Measurements from ENCODE around the gene IGFBP3.

Gene IGFBP3

DNA sequence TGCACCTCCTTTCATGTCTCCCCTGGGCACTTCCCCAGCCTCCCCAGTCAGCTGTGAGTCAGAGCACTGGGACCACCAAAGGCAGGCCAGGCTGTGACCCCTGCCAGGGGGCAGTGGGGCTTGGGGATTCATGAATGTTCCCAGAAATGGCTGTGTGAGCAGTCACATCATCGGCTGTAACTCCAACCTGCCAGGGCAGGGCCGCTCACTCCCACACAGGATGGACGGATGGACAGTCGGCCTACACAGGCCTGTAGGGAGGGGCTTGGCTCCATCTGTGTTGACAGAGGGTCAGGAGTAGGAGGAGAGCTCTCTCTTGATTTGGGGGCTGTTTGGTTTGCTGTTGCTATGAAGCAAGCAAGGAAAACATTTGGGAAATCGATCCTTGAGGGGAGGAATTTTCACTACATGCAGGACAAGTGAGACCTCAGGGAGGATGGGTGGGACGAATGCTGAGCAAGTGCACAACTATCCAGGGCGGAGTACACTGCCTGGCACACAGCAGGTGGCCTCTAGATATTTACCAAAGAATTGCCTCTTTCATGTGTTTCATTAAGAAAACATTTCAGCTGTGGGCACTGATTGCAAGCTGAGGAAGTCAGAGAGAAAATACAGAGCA lies 35.7 kb downstream of the IGFBP3 start:
- no peak for DNase-seq
- POLR2A ChIA-PET: no interaction called here
- CTCF ChIA-PET: no interaction called here
- WGBS (ENCODE audit: insufficient coverage): 96% methylated on average over 7 of the region's 7 CpGs
- peaks cover 0 to 1% (median 0%) of the 10 kb centered on the region in 5 experiments for H3K9me3 ChIP-seq (ENCODE audit: control extremely low read depth in 1 of 5, control insufficient read depth in 4 of 5, insufficient read depth in 2 of 5, low read depth in 1 of 5, low read length in 4 of 5)
- H3K36me3 ChIP-seq (ENCODE audit: control insufficient read depth in 4 of 4, insufficient read depth in 4 of 4, low read length in 3 of 4): no peaks in the 10 kb centered on the region
- H3K27ac ChIP-seq (ENCODE audit: insufficient read depth in 1 of 2, low read depth in 1 of 2, low read length in 2 of 2, poor library complexity in 1 of 2, severe bottlenecking in 2 of 2): no peak overlapping the region
- no peak overlapping the region for H3K4me3 ChIP-seq (ENCODE audit: control insufficient read depth in 1 of 7, extremely low read depth in 1 of 7, insufficient read depth in 4 of 7, low read depth in 2 of 7, low read length in 6 of 7)
- peaks cover 23 to 72% (median 28%) of the 10 kb centered on the region in 5 experiments for H3K27me3 ChIP-seq (replicated peaks in 2 of 5; ENCODE audit: control insufficient read depth in 4 of 5, insufficient read depth in 5 of 5, low read length in 4 of 5)
- peaks cover 0 to 11% (median 5%) of the 10 kb centered on the region in 4 experiments for H3K4me1 ChIP-seq (ENCODE audit: control extremely low read depth in 1 of 4, control insufficient read depth in 4 of 4, insufficient read depth in 4 of 4, low read length in 3 of 4)

DNA sequence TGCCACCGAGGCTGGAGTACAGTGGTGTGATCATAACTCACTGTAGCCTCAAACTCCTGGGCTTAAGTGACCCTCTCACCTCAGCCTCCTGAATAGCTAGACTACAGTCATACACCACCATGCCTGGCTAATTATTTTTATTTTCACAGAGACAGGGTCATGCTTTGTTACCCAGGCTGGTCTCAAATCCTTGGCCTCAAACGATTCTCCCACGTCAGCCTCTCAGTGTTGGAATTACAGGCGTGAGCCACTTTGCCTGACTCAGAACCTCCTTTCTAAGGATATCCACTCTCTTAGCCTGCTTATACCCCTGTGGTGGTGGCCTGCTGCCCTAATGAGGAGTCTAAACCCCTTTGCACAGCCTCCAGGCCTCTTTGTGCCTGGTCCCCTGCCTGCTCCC lies 36.9 kb downstream of the IGFBP3 start:
- peaks cover 0 to 2% (median 0%) of the 10 kb centered on the region in 5 experiments for H3K9me3 ChIP-seq (ENCODE audit: control extremely low read depth in 1 of 5, control insufficient read depth in 4 of 5, insufficient read depth in 2 of 5, low read depth in 1 of 5, low read length in 4 of 5)
- H3K4me1 ChIP-seq (ENCODE audit: control extremely low read depth in 1 of 4, control insufficient read depth in 4 of 4, insufficient read depth in 4 of 4, low read length in 3 of 4): peaks cover 0 to 11% (median 4%) of the 10 kb centered on the region in 4 experiments
- ChIA-PET POLR2A (no interaction called here), CTCF (interaction anchor here (1.1 to 1.5 kb wide), 2 partner anchors 25 to 221 kb away, joined by 3 read pairs; no protein-coding TSS in a partner anchor)
- no peak overlapping the region for H3K27ac ChIP-seq (ENCODE audit: insufficient read depth in 1 of 2, low read depth in 1 of 2, low read length in 2 of 2, poor library complexity in 1 of 2, severe bottlenecking in 2 of 2)
- DNase-seq: no peak
- no peaks in the 10 kb centered on the region for H3K36me3 ChIP-seq (ENCODE audit: control insufficient read depth in 4 of 4, insufficient read depth in 4 of 4, low read length in 3 of 4)
- WGBS (ENCODE audit: insufficient coverage): 88% methylated on average over 4 of the region's 4 CpGs
- H3K27me3 ChIP-seq (replicated peaks in 2 of 5; ENCODE audit: control insufficient read depth in 4 of 5, insufficient read depth in 5 of 5, low read length in 4 of 5): peaks cover 15 to 59% (median 16%) of the 10 kb centered on the region in 5 experiments
- H3K4me3 ChIP-seq (ENCODE audit: control insufficient read depth in 1 of 7, extremely low read depth in 1 of 7, insufficient read depth in 4 of 7, low read depth in 2 of 7, low read length in 6 of 7): no peak overlapping the region

DNA sequence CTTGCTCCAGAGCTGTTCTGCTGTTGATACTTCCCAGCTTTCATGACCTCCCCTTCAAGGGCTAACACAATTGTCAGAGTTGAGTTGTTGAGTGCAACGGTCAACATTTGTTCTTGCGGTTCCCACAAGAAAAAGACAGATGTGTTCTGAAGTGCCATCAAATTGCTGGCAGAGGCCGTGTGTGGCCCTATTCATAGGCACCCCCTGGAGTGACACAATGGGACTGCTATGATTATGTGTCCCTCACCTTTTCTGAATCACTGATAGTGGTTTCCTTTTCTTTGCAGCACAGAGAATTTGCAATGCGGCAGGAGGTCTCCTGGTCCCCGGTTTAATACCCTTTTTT lies 38.6 kb downstream of the IGFBP3 start:
- Histone ChIP-seq H3K4me1 (ENCODE audit: control extremely low read depth in 1 of 4, control insufficient read depth in 4 of 4, insufficient read depth in 4 of 4, low read length in 3 of 4) (no peaks in the 10 kb centered on the region), H3K9me3 (ENCODE audit: control extremely low read depth in 1 of 5, control insufficient read depth in 4 of 5, insufficient read depth in 2 of 5, low read depth in 1 of 5, low read length in 4 of 5) (peaks cover 0 to 12% (median 4%) of the 10 kb centered on the region in 5 experiments), H3K36me3 (ENCODE audit: control insufficient read depth in 4 of 4, insufficient read depth in 4 of 4, low read length in 3 of 4) (no peaks in the 10 kb centered on the region), H3K4me3 (ENCODE audit: control insufficient read depth in 1 of 7, extremely low read depth in 1 of 7, insufficient read depth in 4 of 7, low read depth in 2 of 7, low read length in 6 of 7) (no peak overlapping the region), H3K27me3 (replicated peaks in 2 of 5; ENCODE audit: control insufficient read depth in 4 of 5, insufficient read depth in 5 of 5, low read length in 4 of 5) (peaks cover 5 to 42% (median 14%) of the 10 kb centered on the region in 5 experiments), H3K27ac (ENCODE audit: insufficient read depth in 1 of 2, low read depth in 1 of 2, low read length in 2 of 2, poor library complexity in 1 of 2, severe bottlenecking in 2 of 2) (no peak overlapping the region)
- 75% methylated on average over 5 of the region's 5 CpGs for WGBS (ENCODE audit: insufficient coverage)
- ChIA-PET CTCF (interaction anchor here (1.5 kb wide), 2 partner anchors 17 to 26 kb away, joined by 3 read pairs; no protein-coding TSS in a partner anchor), POLR2A (no interaction called here)
- DNase-seq: no peak

DNA sequence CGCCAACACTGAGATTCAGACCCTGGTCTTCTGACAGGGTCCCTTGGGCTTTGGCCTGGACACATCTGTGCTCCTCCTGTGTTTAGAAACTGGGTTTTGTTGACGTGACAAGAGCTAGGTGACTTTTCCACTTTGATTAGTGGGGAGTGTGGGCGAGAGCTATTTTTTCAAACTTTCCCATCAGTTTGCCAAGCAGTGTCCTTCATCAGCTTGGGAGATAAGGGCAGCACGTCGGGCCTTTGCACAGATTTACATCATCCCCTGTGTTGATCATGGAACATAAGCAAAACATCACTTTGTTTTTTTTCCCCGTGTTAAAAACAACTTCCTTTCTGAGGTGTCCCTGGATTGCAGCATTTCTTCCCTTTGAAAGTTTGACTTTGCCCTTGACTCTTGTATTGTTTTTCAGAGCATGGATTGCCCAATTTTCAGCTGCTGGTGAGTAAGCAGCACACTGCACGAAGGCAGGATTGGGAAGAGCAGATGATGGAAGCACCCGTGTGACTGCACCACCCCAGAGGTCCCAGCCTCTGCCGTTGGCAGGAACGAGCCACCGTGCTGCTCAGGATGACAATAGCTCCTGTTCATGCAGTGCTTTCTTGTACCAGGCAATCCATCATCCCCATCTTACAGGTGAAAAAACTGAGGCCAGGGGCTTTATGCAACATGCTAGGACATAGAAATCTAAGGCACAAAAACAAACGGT lies 39.2 kb downstream of the IGFBP3 start:
- Histone ChIP-seq H3K4me3 (ENCODE audit: control insufficient read depth in 1 of 7, extremely low read depth in 1 of 7, insufficient read depth in 4 of 7, low read depth in 2 of 7, low read length in 6 of 7) (no peak overlapping the region), H3K36me3 (ENCODE audit: control insufficient read depth in 4 of 4, insufficient read depth in 4 of 4, low read length in 3 of 4) (no peaks in the 10 kb centered on the region), H3K9me3 (ENCODE audit: control extremely low read depth in 1 of 5, control insufficient read depth in 4 of 5, insufficient read depth in 2 of 5, low read depth in 1 of 5, low read length in 4 of 5) (peaks cover 0 to 14% (median 4%) of the 10 kb centered on the region in 5 experiments), H3K4me1 (ENCODE audit: control extremely low read depth in 1 of 4, control insufficient read depth in 4 of 4, insufficient read depth in 4 of 4, low read length in 3 of 4) (no peaks in the 10 kb centered on the region), H3K27me3 (replicated peaks in 2 of 5; ENCODE audit: control insufficient read depth in 4 of 5, insufficient read depth in 5 of 5, low read length in 4 of 5) (peaks cover under 1 to 37% (median 9%) of the 10 kb centered on the region in 5 experiments), H3K27ac (ENCODE audit: insufficient read depth in 1 of 2, low read depth in 1 of 2, low read length in 2 of 2, poor library complexity in 1 of 2, severe bottlenecking in 2 of 2) (no peak overlapping the region)
- WGBS (ENCODE audit: insufficient coverage): 91% methylated on average over 10 of the region's 12 CpGs
- no peak for DNase-seq
- POLR2A ChIA-PET: no interaction called here
- CTCF ChIA-PET: interaction anchor here (1.5 kb wide), 1 partner anchor 17 kb away, joined by 3 read pairs; no protein-coding TSS in a partner anchor

DNA sequence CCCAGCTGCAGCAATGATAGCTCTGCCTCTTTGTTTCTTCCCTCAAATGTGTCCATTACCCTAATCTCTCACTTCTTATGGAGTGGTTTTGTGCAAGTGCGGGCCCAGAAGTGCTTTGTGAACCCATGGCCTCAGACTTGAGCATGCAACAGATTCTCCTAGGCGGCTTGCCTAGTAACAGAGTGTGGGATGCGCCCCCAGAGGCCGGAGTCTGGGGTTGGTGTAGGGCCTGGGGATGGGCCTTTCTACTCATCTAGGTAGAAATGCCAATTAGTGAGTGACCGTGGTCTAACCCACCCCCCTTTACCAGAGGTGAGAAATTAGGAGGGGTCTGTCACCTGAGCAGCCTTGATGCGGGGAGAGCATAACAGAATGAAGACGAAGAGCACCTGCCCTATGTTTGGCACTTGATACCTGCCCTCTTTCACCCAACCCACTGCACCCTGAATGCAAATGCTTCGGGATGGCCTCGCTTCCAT lies 39.8 kb downstream of the IGFBP3 start:
- no peak for DNase-seq
- Histone ChIP-seq H3K36me3 (ENCODE audit: control insufficient read depth in 4 of 4, insufficient read depth in 4 of 4, low read length in 3 of 4) (no peaks in the 10 kb centered on the region), H3K27me3 (replicated peaks in 2 of 5; ENCODE audit: control insufficient read depth in 4 of 5, insufficient read depth in 5 of 5, low read length in 4 of 5) (peaks cover 0 to 31% (median 6%) of the 10 kb centered on the region in 5 experiments), H3K27ac (ENCODE audit: insufficient read depth in 1 of 2, low read depth in 1 of 2, low read length in 2 of 2, poor library complexity in 1 of 2, severe bottlenecking in 2 of 2) (no peak overlapping the region), H3K4me3 (ENCODE audit: control insufficient read depth in 1 of 7, extremely low read depth in 1 of 7, insufficient read depth in 4 of 7, low read depth in 2 of 7, low read length in 6 of 7) (no peak overlapping the region), H3K4me1 (ENCODE audit: control extremely low read depth in 1 of 4, control insufficient read depth in 4 of 4, insufficient read depth in 4 of 4, low read length in 3 of 4) (no peaks in the 10 kb centered on the region), H3K9me3 (ENCODE audit: control extremely low read depth in 1 of 5, control insufficient read depth in 4 of 5, insufficient read depth in 2 of 5, low read depth in 1 of 5, low read length in 4 of 5) (peaks cover 0 to 14% (median 4%) of the 10 kb centered on the region in 5 experiments)
- 97% methylated on average over 9 of the region's 9 CpGs for WGBS (ENCODE audit: insufficient coverage)
- ChIA-PET POLR2A (no interaction called here), CTCF (no interaction called here)

DNA sequence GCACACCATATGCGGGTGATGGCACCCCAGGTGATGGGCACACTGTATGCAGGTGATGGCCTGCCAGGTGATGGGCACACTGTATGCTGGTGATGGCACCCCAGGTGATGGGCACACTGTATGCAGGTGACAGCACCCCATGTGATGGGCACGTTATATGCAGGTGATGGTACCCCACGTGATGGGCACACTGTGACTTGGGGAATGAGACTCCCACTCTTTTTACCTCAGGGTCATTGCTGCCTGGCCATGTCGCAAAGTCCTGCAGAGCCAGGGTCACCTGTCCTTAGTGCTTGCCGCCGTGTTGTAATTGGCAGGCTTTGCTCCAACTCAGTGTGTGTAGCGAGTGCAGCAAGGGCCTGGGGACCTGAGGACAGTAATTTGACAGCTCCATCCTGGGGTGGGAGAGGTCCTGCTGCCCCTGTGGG lies 40.6 kb downstream of the IGFBP3 start:
- Histone ChIP-seq H3K27ac (ENCODE audit: insufficient read depth in 1 of 2, low read depth in 1 of 2, low read length in 2 of 2, poor library complexity in 1 of 2, severe bottlenecking in 2 of 2) (no peak overlapping the region), H3K4me1 (ENCODE audit: control extremely low read depth in 1 of 4, control insufficient read depth in 4 of 4, insufficient read depth in 4 of 4, low read length in 3 of 4) (no peaks in the 10 kb centered on the region), H3K9me3 (ENCODE audit: control extremely low read depth in 1 of 5, control insufficient read depth in 4 of 5, insufficient read depth in 2 of 5, low read depth in 1 of 5, low read length in 4 of 5) (peaks cover 0 to 14% (median 4%) of the 10 kb centered on the region in 5 experiments), H3K36me3 (ENCODE audit: control insufficient read depth in 4 of 4, insufficient read depth in 4 of 4, low read length in 3 of 4) (no peaks in the 10 kb centered on the region), H3K27me3 (replicated peaks in 2 of 5; ENCODE audit: control insufficient read depth in 4 of 5, insufficient read depth in 5 of 5, low read length in 4 of 5) (peaks cover 0 to 25% (median 5%) of the 10 kb centered on the region in 5 experiments), H3K4me3 (ENCODE audit: control insufficient read depth in 1 of 7, extremely low read depth in 1 of 7, insufficient read depth in 4 of 7, low read depth in 2 of 7, low read length in 6 of 7) (no peak overlapping the region)
- POLR2A ChIA-PET: no interaction called here
- 94% methylated on average over 7 of the region's 7 CpGs for WGBS (ENCODE audit: insufficient coverage)
- CTCF ChIA-PET: no interaction called here
- DNase-seq: no peak
